Measurements from ENCODE around the gene ZFPM1.

- TF ChIP-seq ZFX (IDR thresholded peaks at IDR 0.05; ENCODE audit: borderline replicate concordance), result no peak
- TF ChIP-seq, protein P1, sequence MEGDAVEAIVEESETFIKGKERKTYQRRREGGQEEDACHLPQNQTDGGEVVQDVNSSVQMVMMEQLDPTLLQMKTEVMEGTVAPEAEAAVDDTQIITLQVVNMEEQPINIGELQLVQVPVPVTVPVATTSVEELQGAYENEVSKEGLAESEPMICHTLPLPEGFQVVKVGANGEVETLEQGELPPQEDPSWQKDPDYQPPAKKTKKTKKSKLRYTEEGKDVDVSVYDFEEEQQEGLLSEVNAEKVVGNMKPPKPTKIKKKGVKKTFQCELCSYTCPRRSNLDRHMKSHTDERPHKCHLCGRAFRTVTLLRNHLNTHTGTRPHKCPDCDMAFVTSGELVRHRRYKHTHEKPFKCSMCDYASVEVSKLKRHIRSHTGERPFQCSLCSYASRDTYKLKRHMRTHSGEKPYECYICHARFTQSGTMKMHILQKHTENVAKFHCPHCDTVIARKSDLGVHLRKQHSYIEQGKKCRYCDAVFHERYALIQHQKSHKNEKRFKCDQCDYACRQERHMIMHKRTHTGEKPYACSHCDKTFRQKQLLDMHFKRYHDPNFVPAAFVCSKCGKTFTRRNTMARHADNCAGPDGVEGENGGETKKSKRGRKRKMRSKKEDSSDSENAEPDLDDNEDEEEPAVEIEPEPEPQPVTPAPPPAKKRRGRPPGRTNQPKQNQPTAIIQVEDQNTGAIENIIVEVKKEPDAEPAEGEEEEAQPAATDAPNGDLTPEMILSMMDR (IDR thresholded peaks at IDR 0.05), result no peak
Observed at GRCh38 chr16:88576307-88576706, 123.2 kb downstream of the ZFPM1 start.

Data from 22Rv1 (cell line).